ENCODE results near the gene RAD51B.

The RAD51B gene

DNA sequence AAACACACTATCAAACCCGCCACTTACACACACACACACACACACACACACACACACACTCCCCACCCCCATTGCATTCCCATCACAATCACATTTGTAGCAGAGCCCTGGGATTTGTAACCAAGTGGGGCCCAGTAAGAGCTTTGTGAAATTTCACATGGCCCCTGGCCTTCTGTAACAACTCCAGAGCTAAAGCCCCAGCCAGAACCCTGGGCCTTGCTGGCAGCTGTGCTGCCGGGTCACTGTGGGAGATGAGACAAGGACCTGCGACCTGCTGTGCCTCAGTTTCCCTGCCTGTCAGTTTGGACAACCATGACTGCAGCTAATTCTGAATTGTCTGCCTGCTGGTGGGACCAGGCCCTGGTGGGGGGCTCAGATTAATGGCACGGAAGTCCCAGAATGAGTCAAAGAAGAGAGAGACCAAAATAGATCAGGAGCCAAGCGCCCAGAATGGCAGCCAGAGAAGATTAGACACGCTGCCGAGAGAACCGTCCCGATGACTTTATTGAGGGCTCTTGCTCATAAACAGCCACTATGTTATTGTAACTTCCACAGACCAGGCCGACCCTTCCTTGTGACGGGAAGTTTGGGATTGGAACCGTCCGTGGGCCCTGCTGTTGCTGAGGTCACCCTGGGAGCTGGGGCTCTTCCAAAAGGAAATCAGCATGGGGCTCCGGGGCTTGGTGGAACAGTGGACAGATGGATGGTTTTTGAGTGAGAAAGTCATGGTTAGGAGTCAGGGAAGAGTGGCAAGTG, 850.2 kb downstream of the RAD51B start:
- no peak for DNase-seq

DNA sequence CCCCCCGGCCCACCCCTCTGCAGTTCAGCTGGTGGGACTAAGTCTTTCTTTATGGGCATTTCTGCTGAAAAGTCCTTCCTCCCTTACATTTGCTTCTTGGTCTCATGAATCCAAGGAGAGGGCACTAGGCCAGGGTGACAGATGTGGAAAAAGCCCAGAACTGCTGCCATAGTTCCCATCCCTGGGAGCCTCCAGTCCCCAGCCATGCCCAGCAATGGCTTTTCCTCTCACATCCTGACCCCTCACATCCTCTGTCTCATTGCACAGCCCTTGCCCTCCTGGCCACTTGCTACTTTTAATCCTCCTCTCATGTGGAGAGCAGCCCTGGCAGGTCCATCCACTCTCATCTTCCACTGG, 850.8 kb downstream of the RAD51B start:
- no peak for DNase-seq

DNA sequence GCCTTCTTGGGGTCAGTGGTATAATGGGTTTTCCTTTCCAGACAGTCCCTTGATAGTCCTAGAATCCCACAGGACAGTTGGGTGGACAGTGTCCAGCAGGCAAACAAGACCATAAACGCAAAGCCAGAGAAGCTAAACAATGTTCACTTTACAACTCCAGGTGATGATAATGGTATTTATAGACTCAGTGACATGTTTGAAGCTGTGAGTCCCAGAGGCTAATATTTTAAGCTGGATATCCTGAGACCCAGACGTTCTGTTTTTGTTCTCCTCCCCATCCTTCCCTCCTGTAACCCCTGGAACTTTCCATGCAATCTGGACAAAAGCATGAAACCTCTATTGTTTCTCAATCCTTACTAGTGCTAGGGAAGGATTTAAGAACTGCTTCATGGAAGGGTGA, 852.3 kb downstream of the RAD51B start:
- no peak for DNase-seq

DNA sequence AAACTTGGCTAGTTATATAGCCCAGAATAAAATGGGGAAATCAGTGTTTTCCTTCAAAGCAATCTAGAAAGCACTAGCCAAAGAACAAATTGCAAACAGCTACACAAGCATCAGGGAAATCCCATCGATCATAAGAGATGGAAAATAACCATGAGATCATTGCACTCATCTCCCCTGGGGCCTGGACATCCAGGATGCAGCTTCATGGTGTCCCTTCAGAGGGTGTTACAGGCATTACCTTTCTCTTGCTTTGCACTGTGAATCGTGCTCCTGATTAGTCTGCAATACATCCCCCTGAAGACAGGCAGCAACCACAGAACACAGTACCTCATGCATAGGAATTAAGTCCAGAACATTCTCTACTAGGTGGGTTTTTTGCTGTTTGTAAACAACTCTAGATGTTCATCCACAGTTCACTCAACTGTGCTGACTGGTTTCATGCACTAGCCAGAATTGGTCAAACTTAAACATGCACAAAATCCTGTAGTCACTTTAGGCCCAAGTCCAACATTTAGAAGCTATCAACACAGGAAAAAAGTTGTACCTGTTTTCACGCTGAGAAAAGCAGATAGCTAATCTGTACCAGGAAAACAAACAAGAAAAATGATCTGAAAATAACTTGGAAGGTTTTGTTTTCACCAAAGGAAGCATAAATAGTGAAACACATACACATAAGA, 853.2 kb downstream of the RAD51B start:
- no peak for DNase-seq

DNA sequence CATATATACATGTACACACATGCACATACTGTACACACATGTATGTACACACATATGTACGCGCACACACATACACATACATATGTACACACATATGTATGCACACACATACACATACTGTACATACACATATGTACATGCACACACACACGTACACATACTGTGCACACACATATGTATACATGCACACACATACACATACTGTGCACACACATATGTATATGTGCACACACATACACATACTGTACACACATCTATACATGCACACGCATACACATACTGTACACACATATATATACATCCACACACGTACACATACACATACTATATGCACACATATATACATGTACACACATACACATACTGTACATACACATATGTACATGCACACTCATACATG, 853.9 kb downstream of the RAD51B start:
- no peak for DNase-seq

DNA sequence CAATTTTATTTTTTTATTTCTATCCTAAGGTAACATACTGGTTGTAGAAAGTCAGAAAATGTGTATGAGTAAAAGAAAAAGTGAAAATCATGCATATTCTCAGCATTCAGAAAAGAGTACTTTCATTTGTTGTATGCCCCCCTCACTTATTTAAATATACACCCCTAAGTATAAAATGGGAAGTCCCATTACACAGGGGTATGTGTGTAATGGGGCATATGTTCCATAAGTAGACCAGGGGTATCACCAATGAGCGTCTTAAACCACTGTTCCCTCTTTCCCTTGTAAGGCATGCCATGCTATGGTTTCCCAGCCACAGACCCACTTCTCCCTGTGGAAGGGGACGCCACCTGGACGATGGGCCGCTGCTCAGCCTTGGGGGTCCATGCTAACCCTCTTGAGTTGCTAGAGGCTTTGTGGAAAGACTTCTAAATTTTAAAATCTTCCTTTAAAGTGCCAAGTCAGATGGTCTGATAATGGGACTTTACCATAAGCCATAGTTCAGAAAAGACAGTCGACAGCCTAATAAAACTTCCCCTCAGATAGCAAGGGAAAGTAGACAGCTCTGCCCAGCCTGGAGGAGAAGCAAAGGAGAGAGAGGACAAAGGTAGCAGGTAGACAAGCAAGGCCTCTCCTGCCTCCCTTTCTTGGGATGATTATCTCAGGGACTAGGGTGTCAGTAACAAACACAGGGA, 855.1 kb downstream of the RAD51B start:
- DNase-seq = no peak

DNA sequence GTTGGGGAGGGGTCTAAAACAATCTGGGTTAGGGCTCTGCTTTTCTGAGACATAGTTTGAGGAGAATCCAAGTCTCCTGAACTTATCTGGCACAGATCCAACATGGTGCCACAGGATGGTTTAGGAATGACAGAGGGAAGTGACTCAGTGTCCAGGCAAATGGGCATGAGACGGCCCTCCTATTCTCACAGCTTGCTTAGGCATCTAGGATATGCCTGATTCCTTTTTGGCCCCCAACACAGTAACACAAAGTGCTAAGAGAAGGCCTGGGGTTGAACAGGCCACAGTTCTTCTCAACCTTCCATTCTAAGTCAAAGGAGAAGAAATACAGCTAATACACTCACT, 855.6 kb downstream of the RAD51B start:
- no peak for DNase-seq

DNA sequence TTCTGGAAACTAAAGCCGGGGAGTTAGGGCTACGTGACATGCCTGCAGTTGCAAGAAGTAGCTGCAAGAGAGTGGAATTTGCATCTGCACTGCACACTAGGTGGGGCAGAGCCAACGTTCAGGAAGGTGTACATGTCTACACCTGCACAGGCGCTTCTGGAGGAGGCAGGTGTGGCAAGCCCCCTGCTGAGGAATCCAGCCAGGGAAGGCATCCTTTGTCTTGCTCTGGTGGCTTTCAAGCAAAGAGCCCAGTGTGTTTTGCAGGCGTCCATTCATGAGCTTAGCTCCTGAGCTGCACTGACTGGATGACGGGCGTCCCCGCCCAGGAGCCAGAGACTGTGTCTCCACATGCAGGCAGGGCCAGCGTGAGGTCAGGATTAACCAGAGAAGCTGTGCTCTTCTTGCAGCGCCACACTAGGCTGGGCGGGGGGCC, 856.9 kb downstream of the RAD51B start:
- DNase-seq = no peak

DNA sequence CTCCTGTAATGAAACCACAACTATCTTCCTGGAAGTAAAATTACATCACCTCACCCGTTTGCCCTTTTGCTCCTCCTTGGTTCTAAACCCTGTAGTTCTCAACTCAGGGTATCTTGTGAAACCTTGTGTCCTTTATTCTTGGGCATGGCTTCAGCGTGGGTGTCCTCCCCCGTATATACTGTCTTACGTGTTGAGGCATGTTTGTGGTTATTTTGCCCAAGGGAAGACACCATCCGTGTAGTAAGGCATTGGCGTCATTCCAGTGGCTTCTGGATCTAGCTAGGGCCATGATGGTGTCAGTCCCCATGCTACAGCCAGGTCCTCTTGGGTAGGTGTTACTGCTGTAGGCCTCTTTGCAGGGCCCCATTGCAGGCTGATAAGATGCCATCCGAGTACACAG, 857.9 kb downstream of the RAD51B start:
- DNase-seq = no peak

DNA sequence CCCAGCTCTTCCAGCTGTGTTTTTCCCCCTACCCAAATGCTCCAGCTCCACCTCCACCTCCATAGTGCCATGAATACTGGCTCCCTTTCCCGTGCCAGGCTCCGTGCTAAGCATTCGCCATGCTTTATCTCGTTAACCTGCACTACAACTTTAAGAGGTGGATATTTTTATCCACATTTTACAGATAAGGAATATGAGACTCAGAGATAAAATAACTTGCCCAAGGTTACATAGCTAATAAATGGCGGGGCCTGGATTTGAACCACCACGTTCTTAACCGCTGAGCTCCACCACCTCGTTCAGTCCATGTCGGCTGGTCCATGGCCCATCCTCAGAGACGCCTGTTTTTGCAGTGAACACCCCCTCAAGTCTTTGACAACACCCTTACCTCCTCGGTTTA, 858.3 kb downstream of the RAD51B start:
- DNase-seq = no peak

DNA sequence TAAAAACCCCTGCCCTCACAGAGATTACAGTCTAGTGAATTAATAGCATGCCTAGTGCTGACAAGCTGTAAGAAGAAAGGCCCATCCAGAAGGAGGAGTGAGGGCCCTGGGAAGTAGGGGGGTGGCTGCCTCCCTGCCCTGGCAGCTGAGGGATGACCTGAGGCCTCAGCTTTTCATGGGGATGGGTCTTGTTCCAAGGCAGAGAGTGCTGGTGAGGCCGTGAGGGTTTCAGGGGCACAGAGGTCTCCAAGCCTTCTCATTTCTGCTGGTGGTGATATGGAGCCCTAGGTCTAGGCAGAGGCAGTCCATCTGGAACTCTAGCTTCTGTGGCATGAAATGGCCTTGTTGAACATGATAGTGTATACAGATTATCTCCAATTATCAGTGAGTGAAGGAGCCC, 858.9 kb downstream of the RAD51B start:
- no peak for DNase-seq

DNA sequence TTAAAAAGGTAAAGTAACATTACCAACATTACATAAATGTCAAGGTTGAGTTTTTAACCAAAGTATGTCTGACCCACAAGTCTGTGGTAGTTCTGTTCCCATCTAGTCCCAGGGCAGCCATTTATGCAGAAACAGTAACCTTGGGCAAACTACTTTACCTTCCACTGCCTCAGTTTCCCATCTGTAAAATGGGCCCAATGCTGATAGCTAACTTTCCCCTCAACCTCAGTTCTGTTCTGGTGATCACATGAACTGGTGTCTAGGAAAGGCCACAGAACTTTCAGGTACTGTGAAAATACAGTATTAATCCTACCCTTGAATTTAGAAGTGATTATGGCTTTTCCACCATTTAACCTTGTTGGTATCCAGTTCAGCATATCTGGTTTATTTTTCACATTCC, 859.7 kb downstream of the RAD51B start:
- DNase-seq = no peak

DNA sequence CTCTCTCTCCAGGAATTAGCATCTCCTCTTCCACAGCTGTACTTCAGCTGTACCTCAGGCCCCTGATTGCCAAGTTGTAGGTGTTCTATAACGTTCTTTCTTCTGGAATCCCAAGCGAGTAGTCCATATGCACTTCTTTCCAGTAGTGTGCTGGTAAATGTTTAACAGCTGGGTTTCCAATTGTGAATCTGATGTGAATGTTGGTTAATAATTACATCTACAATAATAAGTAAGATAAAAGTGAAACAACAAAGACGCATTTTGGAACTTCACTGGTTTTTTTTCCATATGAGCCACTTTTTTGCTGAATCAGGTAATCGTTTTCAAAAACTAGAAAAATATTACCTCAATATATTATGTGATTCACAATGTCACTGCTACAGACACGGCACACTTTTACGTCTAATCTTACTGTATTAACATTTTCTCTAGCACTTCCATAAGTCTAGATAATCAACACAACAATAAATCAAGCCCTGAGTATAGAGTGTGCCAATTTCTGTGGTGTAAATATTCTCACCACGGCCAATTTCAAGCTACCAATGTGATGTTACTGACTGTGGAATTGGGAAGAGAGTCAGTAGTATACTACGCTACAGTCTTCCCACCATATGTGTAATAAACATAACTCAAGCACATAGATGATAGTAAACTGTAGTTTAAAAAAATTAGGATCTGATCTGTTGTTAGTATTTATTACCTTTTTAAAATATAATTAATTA, 860.3 kb downstream of the RAD51B start:
- DNase-seq = no peak

DNA sequence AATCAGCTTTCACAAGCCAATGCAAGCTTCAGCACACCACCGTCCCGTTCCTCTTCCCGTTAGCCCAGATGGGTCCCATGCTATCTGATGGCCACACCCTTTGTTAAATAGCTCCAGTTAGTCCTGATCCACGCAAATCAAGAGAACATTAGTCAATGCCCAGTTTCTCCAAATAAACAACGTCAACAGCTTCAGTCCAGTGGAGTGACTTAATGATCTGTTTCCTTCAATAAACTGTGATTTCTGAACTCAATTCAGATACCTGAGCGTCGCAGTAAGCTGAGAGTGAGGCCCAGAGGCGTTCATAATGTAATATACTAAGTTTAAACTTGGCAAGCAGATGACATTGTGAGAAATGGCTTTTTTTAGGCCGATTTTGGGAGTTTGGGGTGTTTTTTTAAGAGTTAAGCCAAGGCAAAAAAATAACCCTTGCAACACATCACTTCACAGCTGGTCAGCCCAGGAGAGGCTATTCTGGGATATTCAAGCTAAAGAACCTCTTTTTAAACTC, 861.0 kb downstream of the RAD51B start:
- no peak for DNase-seq

DNA sequence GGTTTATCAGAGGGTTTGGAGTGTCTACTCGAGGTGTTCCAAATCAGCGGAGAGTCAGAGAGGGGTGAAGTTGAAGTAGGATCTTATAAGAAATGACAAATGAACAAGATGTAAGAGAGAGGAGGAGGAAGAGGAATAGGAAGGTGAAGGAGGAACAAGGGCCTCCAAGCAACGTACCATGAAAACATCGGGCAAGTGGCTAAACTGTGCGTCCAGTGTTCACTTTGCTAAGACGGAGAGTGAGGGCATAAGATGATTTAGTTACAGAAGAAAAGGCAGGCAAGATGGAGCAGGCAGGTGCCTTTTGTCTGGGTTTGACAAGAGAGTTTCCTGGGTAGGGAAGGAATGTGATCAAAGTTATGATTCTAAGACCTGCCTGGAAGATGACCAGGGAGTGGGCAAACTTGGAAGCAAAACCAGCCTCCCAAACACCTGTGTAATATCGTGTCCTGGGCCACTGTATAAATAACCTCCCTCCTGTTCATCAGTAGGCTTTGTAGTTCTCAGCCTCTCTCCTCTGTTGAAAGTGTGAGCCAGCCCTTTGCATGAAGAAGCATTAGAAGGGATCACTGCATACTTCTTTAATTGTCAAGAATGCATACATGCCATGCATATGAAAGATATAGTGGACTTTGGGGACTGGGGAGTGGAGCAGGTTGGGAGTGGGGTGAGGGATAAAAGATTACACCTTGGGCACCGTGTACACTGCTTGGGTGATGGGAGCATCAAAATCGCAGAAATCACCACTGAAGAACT, 861.9 kb downstream of the RAD51B start:
- DNase-seq = no peak

DNA sequence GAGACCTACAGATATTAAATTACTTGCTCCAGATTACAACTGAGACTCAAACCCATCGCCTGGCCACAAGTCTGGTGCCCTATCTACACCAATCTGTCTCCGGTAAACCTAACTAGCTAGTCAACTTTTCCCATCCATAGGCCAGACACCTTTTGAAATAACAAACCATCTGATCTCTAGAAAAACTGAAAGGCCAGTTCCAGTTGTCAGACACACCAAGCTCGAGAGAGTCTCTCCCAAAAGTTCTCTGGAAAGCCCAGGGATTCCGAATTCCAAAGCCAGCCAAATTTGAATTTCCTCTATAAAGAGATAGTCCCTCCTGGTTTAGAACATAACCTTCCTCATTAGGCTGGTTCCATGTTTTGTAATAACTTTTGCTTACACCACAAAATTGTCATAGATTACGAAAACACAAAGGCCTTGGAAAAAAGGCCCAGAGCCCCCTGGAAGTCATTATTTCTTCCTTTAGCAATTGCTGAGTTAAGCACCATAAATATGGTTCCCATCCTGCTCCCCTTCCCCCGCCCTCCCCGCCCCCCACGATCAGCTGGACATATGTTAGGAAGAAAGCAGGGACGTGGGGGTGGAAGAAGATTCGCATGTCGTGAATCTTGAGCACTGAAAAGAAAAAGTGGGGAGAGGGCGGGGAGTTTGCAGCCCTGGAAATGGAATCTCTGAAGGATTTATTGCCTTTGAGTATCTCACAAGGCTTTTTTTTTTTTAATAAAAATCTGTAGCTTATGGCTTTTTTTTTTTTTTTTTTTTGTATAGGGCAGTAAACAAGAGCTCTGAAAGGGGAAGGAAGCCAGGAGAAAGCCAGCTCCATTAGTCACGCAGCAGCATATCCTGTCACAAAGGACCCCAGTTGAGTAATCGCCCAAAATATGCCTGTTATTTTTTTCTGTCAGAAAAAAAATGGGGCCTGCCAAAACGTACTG, 862.9 kb downstream of the RAD51B start:
- DNase-seq = peak; percentile 73

DNA sequence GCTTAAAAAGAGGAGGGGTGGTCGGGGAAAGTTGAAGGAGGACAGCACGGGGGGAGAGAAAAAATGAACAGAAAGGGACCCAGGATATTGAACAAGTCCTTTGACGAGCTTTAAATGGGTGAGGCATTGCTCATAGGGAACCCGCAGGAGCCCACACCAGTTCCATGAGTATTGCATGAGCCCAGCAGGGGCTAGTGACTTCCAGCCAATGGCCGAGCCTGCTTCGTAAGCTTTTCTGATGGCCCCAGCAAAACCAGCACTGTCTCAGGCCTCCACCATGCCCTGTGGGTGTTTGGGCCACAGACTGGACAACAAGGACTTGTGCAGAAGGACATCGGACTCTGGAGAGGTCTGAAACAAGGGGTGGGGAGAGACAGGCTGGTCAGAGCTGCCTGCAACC, 863.7 kb downstream of the RAD51B start:
- DNase-seq = no peak

DNA sequence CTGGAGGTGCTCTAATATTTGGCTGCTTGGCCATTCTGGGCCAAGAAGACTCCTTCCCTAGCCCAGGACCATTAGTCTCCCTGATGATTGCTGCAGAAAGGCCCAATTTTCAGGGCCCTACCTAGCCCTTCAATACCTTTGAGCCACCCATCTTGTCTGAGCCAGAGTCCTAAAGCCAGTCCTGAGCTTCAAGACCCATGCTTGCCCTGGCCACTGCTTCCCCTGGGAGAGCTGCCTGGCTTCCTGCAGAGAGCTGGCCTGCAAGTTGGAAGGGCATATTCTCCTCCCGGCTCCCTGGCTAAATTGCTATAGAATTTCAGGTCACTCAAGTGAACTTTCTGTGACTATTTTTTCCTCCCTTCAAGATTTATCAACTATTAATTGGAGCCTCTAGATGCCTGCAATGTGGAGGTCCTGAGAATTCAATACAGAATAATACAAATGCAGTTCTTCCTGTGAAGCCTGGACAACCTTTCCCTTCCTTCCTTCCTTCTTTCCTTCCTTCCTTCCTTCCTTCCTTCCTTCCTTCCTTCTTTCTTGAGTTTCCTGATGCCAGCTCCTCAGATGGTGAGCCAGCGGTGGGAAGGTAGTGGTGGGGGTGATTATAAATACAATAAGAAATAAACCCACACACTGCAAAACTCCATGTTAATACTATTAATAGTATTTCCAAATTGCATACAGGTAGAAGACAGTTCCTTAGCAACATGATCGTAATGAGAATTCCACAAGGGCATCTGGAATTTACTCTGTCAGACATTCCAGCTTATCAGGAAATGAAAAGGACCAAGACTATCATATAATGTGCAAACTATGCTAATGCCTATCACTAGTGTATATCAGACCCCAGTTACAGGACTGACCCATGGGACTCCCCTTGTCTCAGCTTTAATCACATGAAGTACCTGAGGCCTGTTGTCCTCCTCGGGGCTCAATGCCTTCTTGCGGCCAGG, 865.2 kb downstream of the RAD51B start:
- DNase-seq = no peak

DNA sequence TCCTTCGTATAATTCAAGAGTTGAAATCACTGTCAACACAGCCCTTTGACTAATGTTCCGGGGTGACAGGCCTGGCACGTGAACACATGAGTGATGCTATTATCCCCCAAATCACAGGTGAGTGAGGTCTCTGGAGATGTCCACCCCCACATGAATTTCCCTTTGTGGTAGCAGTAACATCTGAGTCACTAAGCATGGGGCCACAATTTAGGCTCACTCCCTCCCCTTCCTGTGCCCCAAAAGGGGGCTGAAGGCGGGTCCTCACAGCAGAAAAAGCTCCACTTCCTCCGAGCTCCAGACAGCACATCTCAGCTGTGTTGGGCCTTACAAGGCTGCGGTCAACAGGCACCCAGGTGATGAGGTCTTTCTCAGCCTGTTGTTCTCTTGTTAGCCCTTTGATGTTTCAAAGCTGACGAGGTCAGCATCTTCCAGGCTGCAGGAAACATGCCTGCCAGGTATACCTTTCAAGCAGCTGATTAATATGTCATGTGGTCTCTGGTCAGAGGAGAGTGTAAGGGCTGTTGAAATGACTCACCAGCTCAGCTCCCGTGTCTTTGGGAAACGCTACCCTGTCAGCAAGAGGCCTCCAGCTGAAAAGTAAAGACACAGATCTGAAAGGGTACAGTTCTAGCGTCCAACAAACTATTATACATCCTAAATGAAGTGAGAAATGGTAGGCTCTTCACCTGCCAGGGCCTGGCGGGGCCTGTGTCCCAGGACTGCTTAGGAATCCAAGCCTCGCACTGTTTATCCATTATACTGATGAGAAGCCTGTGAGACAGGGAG, 866.0 kb downstream of the RAD51B start:
- DNase-seq = no peak

DNA sequence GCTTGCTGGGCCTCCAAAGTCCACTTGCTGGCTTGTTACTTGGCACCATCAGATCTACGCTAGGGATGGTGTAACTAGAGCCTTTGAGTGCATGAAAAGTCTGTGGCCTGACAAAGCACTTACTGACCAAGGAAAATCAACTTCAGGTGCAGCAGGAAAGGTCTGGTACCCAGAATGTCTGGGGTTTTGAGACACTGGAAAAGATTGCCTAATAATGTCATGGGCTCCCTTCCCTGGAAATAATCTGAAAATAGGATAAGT, 866.6 kb downstream of the RAD51B start:
- no peak for DNase-seq
